Neural cell (in vitro differentiated cells): ENCODE data around the gene RFWD3. TPM values are rescaled to one million over a fixed set of nuclear protein-coding genes. Genes with fewer than 3 reads are reported as not detected.

Experiments
- H2AFZ ChIP-seq: fragments of 200-600, 300-800 bp; sonication (generic), shearing (Covaris generic); 2 replicates; pipeline ENCODE4 v1.6.0; 2014; ENCODE audit warnings: low read depth, mild to moderate bottlenecking, antibody characterized with exemption, low read length, moderate library complexity
- H3F3A ChIP-seq: fragments of 200-600 bp; shearing (Covaris generic); 2 replicates; pipeline ENCODE4 v1.6.1; 2016; ENCODE audit warnings: mild to moderate bottlenecking, moderate library complexity, mixed read lengths, antibody characterized with exemption, low read length; ENCODE audit not compliant: insufficient read depth, poor library complexity, severe bottlenecking
- H3K27ac ChIP-seq: fragments of 200-600, 300-800 bp; sonication (generic), shearing (Covaris generic); 2 replicates; pipeline ENCODE4 v1.5.1; 2014; ENCODE audit warnings: mild to moderate bottlenecking, low read length, moderate library complexity
- H3K27me3 ChIP-seq: fragments of 300-800, 200-600 bp; sonication (generic), shearing (Covaris generic); 2 replicates; pipeline ENCODE4 v1.6.0; 2014; ENCODE audit warnings: mild to moderate bottlenecking, low read depth, low read length, moderate library complexity; ENCODE audit not compliant: insufficient read depth
- H3K36me3 ChIP-seq: fragments of 300-800, 200-600 bp; sonication (generic), shearing (Covaris generic); 2 replicates; pipeline ENCODE4 v1.5.1; 2014; ENCODE audit warnings: mild to moderate bottlenecking, antibody characterized with exemption, low read length, moderate library complexity; ENCODE audit not compliant: insufficient read depth
- H3K4me2 ChIP-seq: fragments of 300-800, 200-600 bp; sonication (generic), shearing (Covaris generic); 2 replicates; pipeline ENCODE4 v1.6.0; 2014; ENCODE audit warnings: mild to moderate bottlenecking, low read length
- H3K4me3 ChIP-seq: fragments of 300-800, 200-600 bp; sonication (generic), shearing (Covaris generic); 2 replicates; pipeline ENCODE4 v1.5.1; 2014; ENCODE audit warnings: mild to moderate bottlenecking, low read length, moderate library complexity
- H3K79me2 ChIP-seq: fragments of 200-600 bp; shearing (Covaris generic); replicated peaks from 2 replicates; pipeline ENCODE4 v1.6.0; 2014; ENCODE audit warnings: mild to moderate bottlenecking, low read length, moderate library complexity; ENCODE audit not compliant: insufficient read depth
- H3K9ac ChIP-seq: fragments of 300-800, 200-600 bp; sonication (generic), shearing (Covaris generic); 2 replicates; pipeline ENCODE4 v1.6.1; 2016; ENCODE audit warnings: mild to moderate bottlenecking, low read length, mixed read lengths
- H3K9me2 ChIP-seq: fragments of 200-600 bp; shearing (Covaris generic); 2 replicates; pipeline ENCODE4 v1.6.1; 2016; ENCODE audit warnings: mild to moderate bottlenecking, low read length, mixed read lengths; ENCODE audit not compliant: insufficient read depth
- H3K9me3 ChIP-seq: fragments of 200-600, 300-800 bp; sonication (generic), shearing (Covaris generic); 2 replicates; pipeline ENCODE4 v1.6.1; 2016; ENCODE audit warnings: mild to moderate bottlenecking, mixed run types, low read length, moderate library complexity, mixed read lengths
- H4K20me1 ChIP-seq: fragments of 200-600 bp; shearing (Covaris generic); 2 replicates; pipeline ENCODE4 v1.6.1; 2016; ENCODE audit warnings: mild to moderate bottlenecking, mixed run types; ENCODE audit not compliant: insufficient read depth
- CTCF ChIP-seq: fragments of 450-650 bp; IDR thresholded peaks from 2 replicates; pipeline ENCODE4 v1.5.1; 2014; ENCODE audit warnings: antibody characterized with exemption, mild to moderate bottlenecking, moderate library complexity; ENCODE audit not compliant: poor library complexity, severe bottlenecking
- EP300 ChIP-seq: fragments of 450-650 bp; conservative IDR thresholded peaks from 2 replicates; pipeline ENCODE4 v1.6.1; 2014; ENCODE audit warnings: antibody characterized with exemption, mild to moderate bottlenecking, moderate library complexity; ENCODE audit not compliant: poor library complexity, severe bottlenecking
- EZH2 ChIP-seq: fragments of 200-600, 300-800 bp; shearing (Covaris generic), sonication (generic); IDR thresholded peaks from 2 replicates; pipeline ENCODE4 v1.6.1; 2014; ENCODE audit warnings: antibody characterized with exemption, low read length, borderline replicate concordance, mild to moderate bottlenecking; ENCODE audit not compliant: insufficient read depth, poor library complexity, severe bottlenecking
- MXI1 ChIP-seq: fragments of 450-650 bp; conservative IDR thresholded peaks from 2 replicates; pipeline ENCODE4 v1.6.1; 2014; ENCODE audit warnings: antibody characterized with exemption, mild to moderate bottlenecking; ENCODE audit not compliant: poor library complexity, severe bottlenecking
- POLR2AphosphoS5 ChIP-seq: IDR thresholded peaks from 2 replicates; pipeline ENCODE4 v1.6.1; 2012
- RAD21 ChIP-seq: fragments of 450-650 bp; conservative IDR thresholded peaks from 2 replicates; pipeline ENCODE4 v1.6.1; 2014; ENCODE audit warnings: antibody characterized with exemption, mild to moderate bottlenecking, moderate library complexity
- REST ChIP-seq: IDR thresholded peaks from 2 replicates; pipeline ENCODE4 v1.6.1; 2012; ENCODE audit warnings: borderline replicate concordance
- SMC3 ChIP-seq: fragments of 450-650 bp; conservative IDR thresholded peaks from 2 replicates; pipeline ENCODE4 v1.6.1; 2014; ENCODE audit warnings: antibody characterized with exemption, mild to moderate bottlenecking, moderate library complexity; ENCODE audit not compliant: poor library complexity
- TAF1 ChIP-seq: IDR thresholded peaks from 2 replicates; pipeline ENCODE4 v1.6.1; 2012; ENCODE audit warnings: low read depth
- polyA plus RNA-seq: library from polyadenylated mRNA; depleted of rRNA; stranded (reverse); fragments of >200 nt; gene quantifications from 2 replicates; pipeline ENCODE4 v1.2.3, GENCODE V29; 2014

The RFWD3 gene
- polyA plus RNA-seq, 1 donor from 2014 or later: 10.7 TPM

GRCh38 chr16:74596586-74596985, 70.1 kb downstream of the RFWD3 start:
- peaks cover 51% of the 10 kb centered on the region for H3K79me2 ChIP-seq
- no peaks in the 10 kb centered on the region for H3K36me3 ChIP-seq

GRCh38 chr16:74592847-74593246, 73.8 kb downstream of the RFWD3 start:
- Histone ChIP-seq H3K9me2 (no peaks in the 10 kb centered on the region), H3K36me3 (no peaks in the 10 kb centered on the region), H3K79me2 (peaks cover 41% of the 10 kb centered on the region), H3F3A (no peaks in the 10 kb centered on the region), H3K4me2 (no peak overlapping the region), H3K27ac (no peak overlapping the region), H4K20me1 (no peaks in the 10 kb centered on the region), H3K4me3 (no peak overlapping the region), H3K9me3 (no peaks in the 10 kb centered on the region), H3K27me3 (no peaks in the 10 kb centered on the region), H2AFZ (no peak overlapping the region), H3K9ac (no peak overlapping the region)
- TF ChIP-seq POLR2AphosphoS5 (no peak), EZH2 (no peak), MXI1 (no peak), RAD21 (no peak), TAF1 (no peak), CTCF (no peak), SMC3 (no peak), REST (no peak), EP300 (no peak)

More at GRCh38 chr16:74596586-74596985, 70.1 kb downstream of the RFWD3 start:
- Histone ChIP-seq H3K4me2 (no peak overlapping the region), H3K9me2 (no peaks in the 10 kb centered on the region), H3K27me3 (no peaks in the 10 kb centered on the region), H4K20me1 (no peaks in the 10 kb centered on the region), H3F3A (no peaks in the 10 kb centered on the region), H3K4me3 (no peak overlapping the region), H3K9me3 (no peaks in the 10 kb centered on the region), H3K9ac (no peak overlapping the region), H3K27ac (no peak overlapping the region), H2AFZ (no peak overlapping the region)
- no peak for TF ChIP-seq MXI1
- TF ChIP-seq REST: no peak
- TF ChIP-seq SMC3: no peak
- TF ChIP-seq EP300: no peak
